Neural crest cell (in vitro differentiated cells): ENCODE results near the gene TLK1. TPM values are rescaled to one million over a fixed set of nuclear protein-coding genes. Genes with fewer than 3 reads are reported as not detected.
A peak's percentile ranks its signal among the peaks of the same experiment; 100 is the strongest.

Experiments used
- DNase-seq: peaks from one replicate; pipeline ENCODE4 v3.0.0; 2021; ENCODE audit warnings: low read depth, mixed read lengths, low spot score
- H3K27ac Mint-ChIP-seq: one replicate; pipeline ENCODE4 v1.8.0; 2021; ENCODE audit warnings: mild to moderate bottlenecking, mixed read lengths; ENCODE audit not compliant: unreplicated experiment
- H3K27me3 Mint-ChIP-seq: 2 replicates; pipeline ENCODE4 v1.8.0; 2021; ENCODE audit warnings: low read depth, mild to moderate bottlenecking, mixed read lengths
- H3K36me3 Mint-ChIP-seq: 2 replicates; pipeline ENCODE4 v1.8.0; 2021; ENCODE audit warnings: low read depth, mild to moderate bottlenecking, mixed read lengths
- H3K4me1 Mint-ChIP-seq: 2 replicates; pipeline ENCODE4 v1.8.0; 2021; ENCODE audit warnings: mixed read lengths
- H3K4me3 Mint-ChIP-seq: one replicate; pipeline ENCODE4 v1.8.0; 2021; ENCODE audit warnings: mild to moderate bottlenecking, mixed read lengths
- H3K9me3 Mint-ChIP-seq: 2 replicates; pipeline ENCODE4 v1.8.0; 2021; ENCODE audit warnings: mixed read lengths
- CTCF ChIP-seq: fragments of 200-600 bp; sonication (generic); conservative IDR thresholded peaks from 2 replicates; pipeline ENCODE4 v1.5.0; 2021; ENCODE audit warnings: antibody characterized with exemption, mild to moderate bottlenecking
- total RNA-seq: library from RNA; stranded (reverse); gene quantifications from 2 replicates; pipeline ENCODE4 v1.2.1, GENCODE V29; 2021

Gene TLK1
- total RNA-seq, 1 donor from 2014 or later: 65.5 TPM

GRCh38 chr2:171136024-171136423, 24.7 kb downstream of the TLK1 start:
- H3K9me3 Mint-ChIP-seq: no peaks in the 10 kb centered on the region
- H3K27ac Mint-ChIP-seq: peak overlapping the region; percentile 77
- no peak for TF ChIP-seq CTCF
- H3K27me3 Mint-ChIP-seq: no peaks in the 10 kb centered on the region
- H3K4me3 Mint-ChIP-seq: no peak overlapping the region
- H3K4me1 Mint-ChIP-seq: peaks cover 45% of the 10 kb centered on the region
- no peak for DNase-seq
- no peaks in the 10 kb centered on the region for H3K36me3 Mint-ChIP-seq

- Mint-ChIP-seq H3K27ac (no peak overlapping the region), H3K27me3 (no peaks in the 10 kb centered on the region), H3K4me3 (no peak overlapping the region), H3K36me3 (no peaks in the 10 kb centered on the region), H3K4me1 (peaks cover 35% of the 10 kb centered on the region), H3K9me3 (no peaks in the 10 kb centered on the region)
- no peak for DNase-seq
- TF ChIP-seq CTCF: no peak
Observed at GRCh38 chr2:171134624-171135230, 26.0 kb downstream of the TLK1 start.

- Mint-ChIP-seq H3K4me3 (no peak overlapping the region), H3K27me3 (no peaks in the 10 kb centered on the region), H3K27ac (no peak overlapping the region), H3K4me1 (peaks cover 35% of the 10 kb centered on the region), H3K9me3 (no peaks in the 10 kb centered on the region), H3K36me3 (no peaks in the 10 kb centered on the region)
- TF ChIP-seq CTCF: no peak
- DNase-seq: no peak
Observed at GRCh38 chr2:171132086-171132485, 28.6 kb downstream of the TLK1 start.

- no peak for DNase-seq
- Mint-ChIP-seq H3K4me1 (peaks cover 23% of the 10 kb centered on the region), H3K9me3 (no peaks in the 10 kb centered on the region), H3K4me3 (no peak overlapping the region), H3K27me3 (no peaks in the 10 kb centered on the region), H3K36me3 (no peaks in the 10 kb centered on the region), H3K27ac (no peak overlapping the region)
- no peak for TF ChIP-seq CTCF
Observed at GRCh38 chr2:171128461-171128860, 32.2 kb downstream of the TLK1 start.

- H3K4me3 Mint-ChIP-seq: no peak overlapping the region
- DNase-seq: no peak
- no peak overlapping the region for H3K27ac Mint-ChIP-seq
- H3K9me3 Mint-ChIP-seq: peaks cover 3% of the 10 kb centered on the region
- peaks cover 3% of the 10 kb centered on the region for H3K36me3 Mint-ChIP-seq
- H3K4me1 Mint-ChIP-seq: peaks cover 4% of the 10 kb centered on the region
- no peaks in the 10 kb centered on the region for H3K27me3 Mint-ChIP-seq
- no peak for TF ChIP-seq CTCF
Observed at GRCh38 chr2:171124541-171124940, 36.2 kb downstream of the TLK1 start.

- Mint-ChIP-seq H3K27ac (no peak overlapping the region), H3K4me3 (no peak overlapping the region), H3K36me3 (peaks cover 22% of the 10 kb centered on the region), H3K27me3 (no peaks in the 10 kb centered on the region), H3K9me3 (peaks cover 4% of the 10 kb centered on the region), H3K4me1 (peaks cover 5% of the 10 kb centered on the region)
- no peak for TF ChIP-seq CTCF
- no peak for DNase-seq
Observed at GRCh38 chr2:171109571-171109970, 51.1 kb downstream of the TLK1 start.
